H1 (cell line): ENCODE results near the gene FBXO2. TPM values are rescaled to one million over a fixed set of nuclear protein-coding genes. Genes with fewer than 3 reads are reported as not detected.

Source experiments
- BACH1 ChIP-seq: IDR thresholded peaks from 2 replicates; pipeline ENCODE4 v1.6.1; 2012; ENCODE audit warnings: low read length, improper control_type of control experiment
- BCL11A ChIP-seq, 2 experiments: IDR thresholded peaks; one replicate each; pipeline ENCODE4 v1.6.1; 2011; ENCODE audit warnings: low read depth in 2 of 2, low read length in 2 of 2, mild to moderate bottlenecking in 2 of 2
- CBX5 ChIP-seq: fragments of 300-800, 300-1000 bp; sonication (generic); IDR thresholded peaks from 2 replicates; pipeline ENCODE4 v1.7.1; 2016; ENCODE audit warnings: antibody characterized with exemption, low read length, low read depth
- CBX8 ChIP-seq: fragments of 300-800, 300-1000 bp; sonication (generic); IDR thresholded peaks from 2 replicates; pipeline ENCODE4 v1.7.1; 2016; ENCODE audit warnings: low read depth, low read length, borderline replicate concordance
- CHD2 ChIP-seq: IDR thresholded peaks from 2 replicates; pipeline ENCODE4 v1.6.1; 2012; ENCODE audit warnings: low read length, improper control_type of control experiment
- CHD7 ChIP-seq: fragments of 300-600 bp; sonication (generic); IDR thresholded peaks from 2 replicates; pipeline ENCODE4 v1.7.1; 2012; ENCODE audit warnings: low read length, moderate library complexity, mild to moderate bottlenecking, inconsistent platforms; ENCODE audit not compliant: insufficient replicate concordance
- GABPA ChIP-seq: IDR thresholded peaks from 2 replicates; pipeline ENCODE4 v1.6.1; 2011; ENCODE audit warnings: mild to moderate bottlenecking, low read length, moderate library complexity, borderline replicate concordance; ENCODE audit not compliant: insufficient read depth
- HDAC6 ChIP-seq: IDR thresholded peaks from one replicate; pipeline ENCODE4 v1.7.1; 2012; ENCODE audit warnings: low read depth, mild to moderate bottlenecking, inconsistent platforms, low read length, moderate library complexity
- JUND ChIP-seq: IDR thresholded peaks from 2 replicates; pipeline ENCODE4 v1.6.1; 2011; ENCODE audit warnings: mild to moderate bottlenecking, improper control_type of control experiment, low read length
- RBBP5 ChIP-seq: IDR thresholded peaks from 2 replicates; pipeline ENCODE4 v1.7.1; 2012; ENCODE audit warnings: low read depth, mild to moderate bottlenecking, inconsistent platforms, low read length, moderate library complexity, borderline replicate concordance
- RXRA ChIP-seq: IDR thresholded peaks from 2 replicates; pipeline ENCODE4 v1.6.1; 2011; ENCODE audit warnings: low read depth, mild to moderate bottlenecking, low read length, moderate library complexity; ENCODE audit not compliant: insufficient read depth
- YY1 ChIP-seq: IDR thresholded peaks from 2 replicates; pipeline ENCODE4 v1.6.1; 2011; ENCODE audit warnings: low read depth, mild to moderate bottlenecking, low read length
- polyA plus RNA-seq, 7 experiments: library from polyadenylated mRNA; depleted of rRNA in 3 of 7; stranded (reverse) in 5 of 7; unstranded in 2 of 7; fragments of >200 nt in 5 of 7; fragments of 200-250 nt in 2 of 7; gene quantifications; 1 replicate in 5 of 7; 2 replicates in 1 of 7; 4 replicates in 1 of 7; pipeline versions ENCODE4 v1.2.1 to v1.2.3, GENCODE V29; 2011 to 2013; ENCODE audit warnings: missing spikeins in 2 of 7, mixed read lengths in 2 of 7
- total RNA-seq: library from RNA; stranded (reverse); fragmentation: NEBNext Ultra II Directional; extraction: Animal tissue kit (Norgen Biotek cat#: 25700); gene quantifications from 2 replicates; pipeline ENCODE4 v1.2.1, GENCODE V29; 2021

The FBXO2 gene
- total and polyA plus RNA-seq, 2 of the 8 experiments (the other 6 are each of a cell fraction or from before 2014, with no cell fraction given), result 51.3 to 57.9 TPM

- TF ChIP-seq CHD7, result no peak
- TF ChIP-seq CBX5, result no peak
- no peak for TF ChIP-seq YY1
- no peak for TF ChIP-seq BACH1
- TF ChIP-seq HDAC6, result no peak
- TF ChIP-seq CBX8, result no peak
- no peak for TF ChIP-seq CHD2
- no peak for TF ChIP-seq RBBP5
- TF ChIP-seq JUND, result no peak
- no peak for TF ChIP-seq BCL11A (IDR thresholded peaks at IDR 0.05; ENCODE audit: low read depth in 2 of 2, low read length in 2 of 2)
- TF ChIP-seq GABPA, result no peak
- TF ChIP-seq RXRA, result no peak
Measured at GRCh38 chr1:11651017-11651416, 3.2 kb downstream of the FBXO2 start (continued).
